Measurements from ENCODE around the gene TTF2.

Gene TTF2

GRCh38 chr1:117059678-117060440 lies at the start of gene TTF2:
Gene TTF2, plus strand, starts transcription at chr1:117060326. Its CDS starts 21 bp downstream, at chr1:117060347.
- in situ Hi-C loops (cut with MboI; ENCODE audit: low sequenced_read_pairs): loop anchor here (10.0 to 25.0 kb wide), 2 partner anchors 325 to 473 kb away; no protein-coding TSS in a partner anchor

GRCh38 chr1:117011334-117011733 lies 48.8 kb upstream of the TTF2 start:
- in situ Hi-C loops (cut with MboI; ENCODE audit: low sequenced_read_pairs): no loop called here

GRCh38 chr1:117013309-117013858 lies 46.7 kb upstream of the TTF2 start:
- in situ Hi-C loops (cut with MboI; ENCODE audit: low sequenced_read_pairs): no loop called here

- in situ Hi-C loops (cut with MboI; ENCODE audit: low sequenced_read_pairs): no loop called here
Measured at GRCh38 chr1:117014209-117014608, 45.9 kb upstream of the TTF2 start.

- in situ Hi-C loops (cut with MboI; ENCODE audit: low sequenced_read_pairs): no loop called here
Measured at GRCh38 chr1:117015724-117016123, 44.4 kb upstream of the TTF2 start.

GRCh38 chr1:117017062-117017461 lies 43.1 kb upstream of the TTF2 start:
- in situ Hi-C loops (cut with MboI; ENCODE audit: low sequenced_read_pairs): no loop called here

GRCh38 chr1:117017648-117018047 lies 42.5 kb upstream of the TTF2 start:
- in situ Hi-C loops (cut with MboI; ENCODE audit: low sequenced_read_pairs): no loop called here

- in situ Hi-C loops (cut with MboI; ENCODE audit: low sequenced_read_pairs): no loop called here
Measured at GRCh38 chr1:117020526-117021156, 39.5 kb upstream of the TTF2 start.

- in situ Hi-C loops (cut with MboI; ENCODE audit: low sequenced_read_pairs): no loop called here
Measured at GRCh38 chr1:117022114-117022513, 38.0 kb upstream of the TTF2 start.

GRCh38 chr1:117025568-117025967 lies 34.6 kb upstream of the TTF2 start:
- in situ Hi-C loops (cut with MboI; ENCODE audit: low sequenced_read_pairs): no loop called here

- in situ Hi-C loops (cut with MboI; ENCODE audit: low sequenced_read_pairs): no loop called here
Measured at GRCh38 chr1:117026361-117026760, 33.8 kb upstream of the TTF2 start.

- in situ Hi-C loops (cut with MboI; ENCODE audit: low sequenced_read_pairs): no loop called here
Measured at GRCh38 chr1:117029685-117030084, 30.4 kb upstream of the TTF2 start.

GRCh38 chr1:117030271-117030877 lies 29.8 kb upstream of the TTF2 start:
- in situ Hi-C loops (cut with MboI; ENCODE audit: low sequenced_read_pairs): no loop called here

GRCh38 chr1:117032266-117032665 lies 27.9 kb upstream of the TTF2 start:
- in situ Hi-C loops (cut with MboI; ENCODE audit: low sequenced_read_pairs): no loop called here

- in situ Hi-C loops (cut with MboI; ENCODE audit: low sequenced_read_pairs): no loop called here
Measured at GRCh38 chr1:117032681-117033539, 27.2 kb upstream of the TTF2 start.

- in situ Hi-C loops (cut with MboI; ENCODE audit: low sequenced_read_pairs): no loop called here
Measured at GRCh38 chr1:117033772-117034171, 26.4 kb upstream of the TTF2 start.

GRCh38 chr1:117034791-117035290 lies 25.3 kb upstream of the TTF2 start:
- in situ Hi-C loops (cut with MboI; ENCODE audit: low sequenced_read_pairs): no loop called here

- in situ Hi-C loops (cut with MboI; ENCODE audit: low sequenced_read_pairs): no loop called here
Measured at GRCh38 chr1:117036018-117036461, 24.1 kb upstream of the TTF2 start.

- in situ Hi-C loops (cut with MboI; ENCODE audit: low sequenced_read_pairs): no loop called here
Measured at GRCh38 chr1:117037802-117038201, 22.3 kb upstream of the TTF2 start.

- in situ Hi-C loops (cut with MboI; ENCODE audit: low sequenced_read_pairs): no loop called here
Measured at GRCh38 chr1:117038236-117038635, 21.9 kb upstream of the TTF2 start.

Data from HL-60/S4 treated with phorbol 12-myristate 13-acetate at 8.2 ng/mL for 4 days and 3 days (cell line).